ENCODE data around the gene RHOT2. TPM values are rescaled to one million over a fixed set of nuclear protein-coding genes. Genes with fewer than 3 reads are reported as not detected.
A peak's percentile ranks its signal among the peaks of the same experiment; 100 is the strongest.

RHOT2 gene
- total and polyA plus RNA-seq, 9 of the 15 experiments (the other 6 are each of a cell fraction or from before 2014, with no cell fraction given), result 5.0 to 373 (median 112) TPM

- TF ChIP-seq ZNF197 (CRISPR knock-in tag; IDR thresholded peaks at IDR 0.05; ENCODE audit: low read depth) (no peak), HDAC6 (IDR thresholded peaks at IDR 0.05; ENCODE audit: low read depth, low read length) (no peak), FOS (IDR thresholded peaks at IDR 0.05; ENCODE audit: extremely low read depth, insufficient read length) (no peak), TCFL5 (CRISPR knock-in tag; conservative IDR thresholded peaks at IDR 0.05) (no peak), ZNF780A (CRISPR knock-in tag; IDR thresholded peaks at IDR 0.05) (no peak), USF2 (CRISPR knock-in tag; IDR thresholded peaks at IDR 0.05) (no peak), MGA (IDR thresholded peaks at IDR 0.05) (peak; percentile 34), PML (IDR thresholded peaks at IDR 0.05; ENCODE audit: low read length) (0 out of 2 replicates have a peak, but pooled peaks have one; percentile 39), FOXK1 (CRISPR knock-in tag; IDR thresholded peaks at IDR 0.05; ENCODE audit: borderline replicate concordance) (no peak), SREBF2 (CRISPR knock-in tag; IDR thresholded peaks at IDR 0.05) (no peak), TFAM (CRISPR knock-in tag; conservative IDR thresholded peaks at IDR 0.05) (no peak), GMEB1 (CRISPR knock-in tag; IDR thresholded peaks at IDR 0.05) (no peak), ATF7 (IDR thresholded peaks at IDR 0.05) (no peak), DIDO1 (tag; IDR thresholded peaks at IDR 0.05; ENCODE audit: low read depth) (no peak), DPF2 (IDR thresholded peaks at IDR 0.05) (no peak), STAT5A (IDR thresholded peaks at IDR 0.05; ENCODE audit: borderline replicate concordance, low read length) (no peak)
These were observed 52.6 kb downstream of the RHOT2 start (continued) for GRCh38 chr16:720447-720989.

Measured in K562 (cell line).